Body of pancreas (tissue), 4 donors: ENCODE results near the gene ATAD3C.

Source experiments
- POLR2A ChIP-seq, 3 donors: fragments of 450-650 bp; IDR thresholded peaks; one replicate each; pipeline ENCODE4 v1.6.1; 2016; ENCODE audit warnings: antibody characterized with exemption in 3 of 3, mild to moderate bottlenecking in 2 of 3
- TF ChIP-seq, protein P1 (sequence below), 7 experiments: fragments of 450-650 bp in 4 of 7; fragments of 200-600 bp in 3 of 7; sonication (generic) in 3 of 7; IDR thresholded peaks; one replicate each; pipeline ENCODE4 v1.5.1; 2016 to 2019; ENCODE audit warnings: antibody characterized with exemption in 7 of 7

DNA sequence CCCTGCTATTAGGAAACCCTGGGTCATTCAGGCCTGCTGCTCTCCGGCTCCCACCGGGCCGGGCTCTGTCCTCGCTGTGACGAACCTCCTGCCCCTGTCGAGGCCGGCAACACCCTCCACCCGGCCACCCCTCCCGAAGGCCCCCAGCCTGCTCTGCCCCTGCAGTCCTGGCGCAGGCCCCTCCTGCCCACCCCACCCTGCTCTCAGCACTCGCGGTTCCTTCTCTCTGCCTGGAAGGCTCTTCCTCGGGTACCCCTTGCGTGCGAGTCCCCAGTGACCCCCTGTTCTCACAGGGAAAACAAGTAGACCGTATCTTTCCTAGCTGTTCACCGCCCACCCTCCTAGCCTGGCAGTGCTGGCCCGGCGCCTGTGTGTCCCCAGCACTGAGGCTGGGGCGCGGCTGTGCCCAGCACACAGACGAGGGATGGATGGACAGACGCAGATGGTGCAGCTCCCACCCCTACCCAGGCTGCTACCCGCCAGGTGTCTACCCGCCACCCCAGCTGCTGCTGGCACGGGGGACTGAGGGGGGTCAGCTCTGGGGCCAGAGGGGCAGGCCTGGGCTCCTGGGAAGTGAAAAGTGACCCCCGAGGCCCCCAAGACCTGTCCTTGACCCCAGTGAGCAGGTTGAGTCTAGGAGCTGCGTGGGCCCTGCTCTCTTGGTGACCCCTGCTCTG, 17.1 kb upstream of the ATAD3C start:
- no peak for TF ChIP-seq POLR2A (IDR thresholded peaks at IDR 0.05)
- TF ChIP-seq, protein P1, sequence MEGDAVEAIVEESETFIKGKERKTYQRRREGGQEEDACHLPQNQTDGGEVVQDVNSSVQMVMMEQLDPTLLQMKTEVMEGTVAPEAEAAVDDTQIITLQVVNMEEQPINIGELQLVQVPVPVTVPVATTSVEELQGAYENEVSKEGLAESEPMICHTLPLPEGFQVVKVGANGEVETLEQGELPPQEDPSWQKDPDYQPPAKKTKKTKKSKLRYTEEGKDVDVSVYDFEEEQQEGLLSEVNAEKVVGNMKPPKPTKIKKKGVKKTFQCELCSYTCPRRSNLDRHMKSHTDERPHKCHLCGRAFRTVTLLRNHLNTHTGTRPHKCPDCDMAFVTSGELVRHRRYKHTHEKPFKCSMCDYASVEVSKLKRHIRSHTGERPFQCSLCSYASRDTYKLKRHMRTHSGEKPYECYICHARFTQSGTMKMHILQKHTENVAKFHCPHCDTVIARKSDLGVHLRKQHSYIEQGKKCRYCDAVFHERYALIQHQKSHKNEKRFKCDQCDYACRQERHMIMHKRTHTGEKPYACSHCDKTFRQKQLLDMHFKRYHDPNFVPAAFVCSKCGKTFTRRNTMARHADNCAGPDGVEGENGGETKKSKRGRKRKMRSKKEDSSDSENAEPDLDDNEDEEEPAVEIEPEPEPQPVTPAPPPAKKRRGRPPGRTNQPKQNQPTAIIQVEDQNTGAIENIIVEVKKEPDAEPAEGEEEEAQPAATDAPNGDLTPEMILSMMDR (IDR thresholded peaks at IDR 0.05) = no peak
